NOMO-1 (cell line): ENCODE results near the gene CAD.

ENCODE experiments used
- DNase-seq, 2 experiments: peaks; one replicate each; lab custom pipeline; 2025; ENCODE audit not compliant: unreplicated experiment in 2 of 2; lab: John Stamatoyannopoulos, UW

The CAD gene

GRCh38 chr2:27222407-27222806 is 5.2 kb downstream of the CAD start:
- no peak for DNase-seq

GRCh38 chr2:27223416-27223815 is 6.2 kb downstream of the CAD start:
- no peak for DNase-seq

GRCh38 chr2:27225526-27225925 is 8.4 kb downstream of the CAD start:
- no peak for DNase-seq

- no peak for DNase-seq
Measured at GRCh38 chr2:27227501-27227900, 10.3 kb downstream of the CAD start.

GRCh38 chr2:27231921-27232320 is 14.8 kb downstream of the CAD start:
- DNase-seq: no peak

- DNase-seq: no peak
Measured at GRCh38 chr2:27233341-27233740, 16.2 kb downstream of the CAD start.

- DNase-seq: no peak
Measured at GRCh38 chr2:27236136-27236535, 19.0 kb downstream of the CAD start.

- DNase-seq: no peak
Measured at GRCh38 chr2:27236626-27237025, 19.5 kb downstream of the CAD start.

- DNase-seq: no peak
Measured at GRCh38 chr2:27237341-27237945, 20.3 kb downstream of the CAD start.

GRCh38 chr2:27238976-27239375 is 21.8 kb downstream of the CAD start:
- no peak for DNase-seq

GRCh38 chr2:27240406-27240805 is 23.2 kb downstream of the CAD start:
- no peak for DNase-seq

GRCh38 chr2:27241761-27242613 is 24.8 kb downstream of the CAD start:
- no peak for DNase-seq

GRCh38 chr2:27242614-27242951 is 25.4 kb downstream of the CAD start:
- DNase-seq: no peak

- DNase-seq: no peak
Measured at GRCh38 chr2:27243391-27244130, 26.4 kb downstream of the CAD start.

- no peak for DNase-seq
Measured at GRCh38 chr2:27245116-27245515, 27.9 kb downstream of the CAD start.

GRCh38 chr2:27245626-27246025 is 28.5 kb downstream of the CAD start:
- DNase-seq: no peak

GRCh38 chr2:27247893-27248292 is 30.7 kb downstream of the CAD start:
- no peak for DNase-seq

GRCh38 chr2:27249159-27249890 is 32.2 kb downstream of the CAD start:
- DNase-seq: no peak

GRCh38 chr2:27249891-27250651 is 32.9 kb downstream of the CAD start:
- DNase-seq: peak; percentile 43 to 56

GRCh38 chr2:27250652-27251379 is 33.6 kb downstream of the CAD start:
- DNase-seq: no peak
